Panc1 (cell line): Measurements from ENCODE around the gene PPP2R1B. TPM values are rescaled to one million over a fixed set of nuclear protein-coding genes. Genes with fewer than 3 reads are reported as not detected.

Source experiments
- ATAC-seq: fragments of 200-7000 bp; cut with Tn5 transposase; 2 replicates; pipeline ENCODE4 v1.9.1; 2020; ENCODE audit warnings: mild to moderate bottlenecking, moderate library complexity
- BruUV-seq: library from RNA; stranded (reverse); fragments of 400-500 nt; replicated peaks from 2 replicates; lab custom pipeline; 2021; lab: Mats Ljungman, UMichigan
- CTCF ChIA-PET: fragments of 300-600 bp; sonication (Branson Sonifier 250); formaldehyde crosslinking; loops from one replicate; lab custom pipeline; 2022; ENCODE audit warnings: antibody characterized with exemption; lab: Charles Lee
- POLR2A ChIA-PET: fragments of 300-600 bp; sonication (Branson Sonifier 250); formaldehyde crosslinking; loops from one replicate; lab custom pipeline; 2022; ENCODE audit warnings: antibody characterized with exemption; lab: Charles Lee
- DNase-seq: peaks from one replicate; pipeline ENCODE4 v3.0.0-alpha.2; 2010; ENCODE audit warnings: low read depth, low spot score
- H3K27ac ChIP-seq: 2 replicates; pipeline ENCODE4 v1.5.1; 2011; ENCODE audit warnings: mild to moderate bottlenecking, low read length, inconsistent platforms
- H3K27me3 ChIP-seq: fragments of 200-500 bp; sonication (Bioruptor generic); 2 replicates; pipeline ENCODE4 v1.6.0; 2014; ENCODE audit warnings: low read length, inconsistent platforms; ENCODE audit not compliant: control insufficient read depth, insufficient read depth
- H3K36me3 ChIP-seq: fragments of 200-500 bp; sonication (Bioruptor generic); 2 replicates; pipeline ENCODE4 v1.5.1; 2014; ENCODE audit warnings: inconsistent platforms, mild to moderate bottlenecking, low read length, moderate library complexity; ENCODE audit not compliant: control insufficient read depth, insufficient read depth
- H3K4me1 ChIP-seq: 2 replicates; pipeline ENCODE4 v1.5.1; 2011; ENCODE audit warnings: inconsistent platforms, mild to moderate bottlenecking, low read length, moderate library complexity; ENCODE audit not compliant: control insufficient read depth, insufficient read depth
- H3K4me3 ChIP-seq, 2 experiments: 2 replicates each; pipeline ENCODE4 v1.5.1; 2011 to 2012; ENCODE audit warnings: low read depth in 2 of 2, low read length in 2 of 2, mild to moderate bottlenecking in 2 of 2, inconsistent platforms in 1 of 2, moderate library complexity in 1 of 2
- H3K9me3 ChIP-seq: fragments of 200-500 bp; sonication (Bioruptor generic); 2 replicates; pipeline ENCODE4 v1.5.1; 2014; ENCODE audit warnings: low read depth, mild to moderate bottlenecking, inconsistent platforms, low read length, moderate library complexity; ENCODE audit not compliant: control insufficient read depth, insufficient read depth
- CTCF ChIP-seq: fragments of 450-650 bp; IDR thresholded peaks from 2 replicates; pipeline ENCODE4 v1.5.1; 2017; ENCODE audit warnings: mild to moderate bottlenecking
- POLR2AphosphoS5 ChIP-seq: IDR thresholded peaks from 2 replicates; pipeline ENCODE4 v1.6.1; 2012; ENCODE audit warnings: mild to moderate bottlenecking, low read depth, low read length, moderate library complexity
- REST ChIP-seq, 2 experiments: IDR thresholded peaks; 2 replicates each; pipeline ENCODE4 v1.6.1; 2011 to 2012; ENCODE audit warnings: low read depth in 2 of 2, control low read depth in 1 of 2, low read length in 1 of 2, mild to moderate bottlenecking in 1 of 2, moderate library complexity in 1 of 2; ENCODE audit not compliant: insufficient read depth in 1 of 2
- SIN3A ChIP-seq: IDR thresholded peaks from 2 replicates; pipeline ENCODE4 v1.6.1; 2012; ENCODE audit warnings: low read depth, mild to moderate bottlenecking, low read length, moderate library complexity, borderline replicate concordance; ENCODE audit not compliant: insufficient read depth
- TCF7L2 ChIP-seq: IDR thresholded peaks from 2 replicates; pipeline ENCODE4 v1.6.1; 2011; ENCODE audit warnings: mild to moderate bottlenecking, low read depth, low read length, inconsistent platforms
- in situ Hi-C: cut with HindIII; loops from 2 replicates; pipeline ENCODE4 v1.10.0; 2016; ENCODE audit warnings: low sequenced_read_pairs, low pct_unique_long_range_greater_than_20kb
- intact Hi-C: fragments of 100-400 bp; cut with micrococcal nuclease; formaldehyde crosslinking; loops from one replicate; pipeline ENCODE4 v1.10.0; 2022; ENCODE audit not compliant: unreplicated experiment
- total RNA-seq: library from RNA; stranded (reverse); gene quantifications from one replicate; pipeline ENCODE4 v1.2.1, GENCODE V29; 2021; ENCODE audit not compliant: unreplicated experiment

PPP2R1B gene
- total RNA-seq, 1 experiment from 2014 or later: 57.7 TPM

- ChIA-PET POLR2A (no interaction called here), CTCF (no interaction called here)
- intact Hi-C loops (no loop called here), in situ Hi-C loops (no loop called here)
- Histone ChIP-seq H3K36me3 (no peaks in the 10 kb centered on the region), H3K27ac (no peak overlapping the region), H3K4me3 (no peak overlapping the region), H3K9me3 (no peaks in the 10 kb centered on the region), H3K4me1 (no peaks in the 10 kb centered on the region), H3K27me3 (no peaks in the 10 kb centered on the region)
- no peak for TF ChIP-seq POLR2AphosphoS5
- TF ChIP-seq CTCF: no peak
- no peak for TF ChIP-seq TCF7L2
- TF ChIP-seq SIN3A: no peak
- TF ChIP-seq REST (IDR thresholded peaks at IDR 0.05; ENCODE audit: insufficient read depth in 1 of 2, low read depth in 2 of 2, low read length in 1 of 2): no peak
- no peak for DNase-seq
- BruUV-seq: no TSS peak
- no peak for ATAC-seq
Measured at GRCh38 chr11:111793863-111794262, 27.7 kb upstream of the PPP2R1B start.

GRCh38 chr11:111792955-111793500 is 26.8 kb upstream of the PPP2R1B start:
- TF ChIP-seq CTCF (no peak), POLR2AphosphoS5 (no peak), SIN3A (no peak), TCF7L2 (no peak), REST (IDR thresholded peaks at IDR 0.05; ENCODE audit: insufficient read depth in 1 of 2, low read depth in 2 of 2, low read length in 1 of 2) (no peak)
- DNase-seq: no peak
- Histone ChIP-seq H3K9me3 (no peaks in the 10 kb centered on the region), H3K27me3 (no peaks in the 10 kb centered on the region), H3K4me3 (no peak overlapping the region), H3K36me3 (no peaks in the 10 kb centered on the region), H3K27ac (no peak overlapping the region), H3K4me1 (no peaks in the 10 kb centered on the region)
- ChIA-PET POLR2A (interaction anchor here (0.5 kb wide), 2 partner anchors 28 to 198 kb away, joined by 3 read pairs; no protein-coding TSS in a partner anchor), CTCF (interaction anchor here (0.6 to 1.1 kb wide), 2 partner anchors 16 to 114 kb away, joined by 3 to 7 read pairs; no protein-coding TSS in a partner anchor)
- in situ Hi-C loops (no loop called here), intact Hi-C loops (no loop called here)
- no peak for ATAC-seq
- BruUV-seq: no TSS peak
